MM.1S (cell line): ENCODE data around the gene RNFT1.

Experiments used
- CTCF ChIP-seq: fragments of 300-600 bp; sonication (generic); IDR thresholded peaks from 2 replicates; pipeline ENCODE4 v1.5.1; 2016; ENCODE audit warnings: antibody characterized with exemption, low read length, mixed read lengths
- EZH2 ChIP-seq: fragments of 300-600 bp; sonication (generic); optimal IDR thresholded peaks from 2 replicates; pipeline ENCODE3; 2017; ENCODE audit warnings: low read depth, mild to moderate bottlenecking, antibody characterized with exemption, low read length, mixed read lengths
- EZH2phosphoT487 ChIP-seq: fragments of 300-600 bp; sonication (generic); IDR thresholded peaks from 2 replicates; pipeline ENCODE4 v1.6.1; 2018; ENCODE audit warnings: antibody characterized with exemption, low read length

- no peak for TF ChIP-seq CTCF
- no peak for TF ChIP-seq EZH2
- TF ChIP-seq EZH2phosphoT487 = no peak
Observed at GRCh38 chr17:59903455-59903854, 61.1 kb downstream of the RNFT1 start.
